Adrenal gland (tissue), 19 donors: ENCODE data around the gene OMG. TPM values are rescaled to one million over a fixed set of nuclear protein-coding genes. Genes with fewer than 3 reads are reported as not detected.
"Not testable (repeated sequence)": the region's sequence is repeated elsewhere in the genome, so short reads cannot be mapped to it uniquely, and the experiment has no call there.

ENCODE experiments used
- DNase-seq, 7 donors: peaks; one replicate each; pipeline ENCODE4 v3.0.0-alpha.2; 2019 to 2020
- H3K27ac ChIP-seq, 5 donors: fragments of 200-600 bp; sonication (generic) in 4 of 5; 1 replicate in 3 of 5; 2 replicates in 2 of 5; pipeline versions ENCODE4 v1.5.1 to v1.8.0; 2016 to 2020; ENCODE audit warnings: mild to moderate bottlenecking in 1 of 5
- H3K27me3 ChIP-seq: fragments of 200-600 bp; 2 replicates; pipeline ENCODE4 v1.8.0; 2021
- H3K36me3 ChIP-seq, 2 donors: fragments of 200-600 bp; replicated peaks in 1 of 2; 1 replicate in 1 of 2; 2 replicates in 1 of 2; pipeline versions ENCODE4 v1.5.1 to v1.8.0; 2018 to 2022
- H3K4me1 ChIP-seq, 2 donors: fragments of 200-600 bp; replicated peaks in 1 of 2; 1 replicate in 1 of 2; 2 replicates in 1 of 2; pipeline versions ENCODE4 v1.5.1 to v1.8.0; 2018 to 2021
- H3K4me3 ChIP-seq, 4 donors: fragments of 200-600 bp; sonication (generic) in 3 of 4; one replicate each; pipeline ENCODE4 v1.5.1; 2016 to 2018
- H3K9me3 ChIP-seq, 3 donors: fragments of 200-600 bp; sonication (generic) in 1 of 3; replicated peaks in 1 of 3; 1 replicate in 2 of 3; 2 replicates in 1 of 3; pipeline versions ENCODE4 v1.5.1 to v1.8.0; 2016 to 2021
- POLR2A ChIP-seq, 2 donors: fragments of 450-650 bp; IDR thresholded peaks; one replicate each; pipeline ENCODE4 v1.6.1; 2017; ENCODE audit warnings: antibody characterized with exemption in 2 of 2, mild to moderate bottlenecking in 2 of 2, moderate library complexity in 1 of 2
- WGBS, 4 donors: extraction: QIAGEN DNeasy Blood & Tissue Kit in 2 of 4; methylation state at CpG; one replicate each; pipeline versions ENCODE4 v1.1.5 to v1.1.7; 2013 to 2017; 5-methylcytosine and 5-hydroxymethylcytosine counted together
- intact Hi-C, 2 donors: fragments of 100-400 bp; cut with DNase I; formaldehyde crosslinking; loops; one replicate each; pipeline versions ENCODE4 v1.14.1 to v1.15.0; 2022 to 2023
- long read RNA-seq, 10 donors: library from polyadenylated mRNA in 3 of 10; unstranded in 2 of 10; stranded (forward) in 1 of 10; transcript quantifications; one replicate each; pipeline ENCODE4 v2.0.0 and lab custom pipeline, GENCODE V29; 2021 to 2026
- polyA plus RNA-seq, 3 donors: library from polyadenylated mRNA; stranded (reverse); fragments of 200-250 nt in 2 of 3; fragments of 350-450 nt in 1 of 3; fragmentation: Illumina TruSeq in 1 of 3; extraction: RNeasy Lipid Tissue Mini Kit (QIAGEN cat#74804) in 1 of 3; gene quantifications; one replicate each; pipeline ENCODE4 v1.2.3, GENCODE V29; 2013 to 2014
- total RNA-seq, 9 donors: library from RNA; depleted of rRNA in 4 of 9; stranded (reverse); fragments of >200 nt in 4 of 9; fragments of 120-200 nt in 1 of 9; fragmentation: NEBNext Ultra II Directional in 1 of 9; extraction: Animal tissue kit (Norgen Biotek cat#: 25700) in 1 of 9; gene quantifications; one replicate each; pipeline versions ENCODE4 v1.1.0 to v1.2.4, GENCODE V29; 2013 to 2023
- TF ChIP-seq, protein P1 (sequence below), 6 experiments: fragments of 450-650 bp in 4 of 6; fragments of 200-600 bp in 2 of 6; sonication (generic) in 1 of 6; IDR thresholded peaks; 1 replicate in 5 of 6; 2 replicates in 1 of 6; pipeline versions ENCODE4 v1.5.1 to v1.8.0; 2016 to 2021; ENCODE audit warnings: antibody characterized with exemption in 6 of 6, mild to moderate bottlenecking in 2 of 6, moderate library complexity in 1 of 6
- donor health status: healthy with polysubstance abuse.
- donor health status: Bipolar disorder and iron deficiency.
- donor health status: DM: yes; HTN: yes; CAD: no.
- donor health status: DM: no; HTN: no; CAD: no.
- donor health status: DM: no; HTN: no; CAD: no.
- donor health status: DM: yes; HTN: yes; CAD: no.

The OMG gene, protein sequence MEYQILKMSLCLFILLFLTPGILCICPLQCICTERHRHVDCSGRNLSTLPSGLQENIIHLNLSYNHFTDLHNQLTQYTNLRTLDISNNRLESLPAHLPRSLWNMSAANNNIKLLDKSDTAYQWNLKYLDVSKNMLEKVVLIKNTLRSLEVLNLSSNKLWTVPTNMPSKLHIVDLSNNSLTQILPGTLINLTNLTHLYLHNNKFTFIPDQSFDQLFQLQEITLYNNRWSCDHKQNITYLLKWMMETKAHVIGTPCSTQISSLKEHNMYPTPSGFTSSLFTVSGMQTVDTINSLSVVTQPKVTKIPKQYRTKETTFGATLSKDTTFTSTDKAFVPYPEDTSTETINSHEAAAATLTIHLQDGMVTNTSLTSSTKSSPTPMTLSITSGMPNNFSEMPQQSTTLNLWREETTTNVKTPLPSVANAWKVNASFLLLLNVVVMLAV
- total RNA-seq: under 1 TPM in 2 of 9 donors, not detected in 7; 0.20 to 0.28 TPM
- under 1 TPM; 0.48 to 0.54 (median 0.49) TPM for polyA plus RNA-seq
- long read RNA-seq, donor 1: 0 reads
- long read RNA-seq, donor 2: 0 reads
- long read RNA-seq, donor 3: 0 reads
- long read RNA-seq, donor 4: 0 reads
- long read RNA-seq, donor 5: 0 reads
- long read RNA-seq, donor 6: 0 reads
- long read RNA-seq, donor 7: 0 reads
- long read RNA-seq, donor 8, partial matches to known transcripts: 0 of 1 reads
- long read RNA-seq, donor 8, other reads (novel, unspliced or antisense): 0 of 1 reads
- long read RNA-seq, donor 9, partial matches to known transcripts: 0 of 1 reads
- long read RNA-seq, donor 9, other reads (novel, unspliced or antisense): 0 of 1 reads
- long read RNA-seq, donor 10: 0 reads

DNA sequence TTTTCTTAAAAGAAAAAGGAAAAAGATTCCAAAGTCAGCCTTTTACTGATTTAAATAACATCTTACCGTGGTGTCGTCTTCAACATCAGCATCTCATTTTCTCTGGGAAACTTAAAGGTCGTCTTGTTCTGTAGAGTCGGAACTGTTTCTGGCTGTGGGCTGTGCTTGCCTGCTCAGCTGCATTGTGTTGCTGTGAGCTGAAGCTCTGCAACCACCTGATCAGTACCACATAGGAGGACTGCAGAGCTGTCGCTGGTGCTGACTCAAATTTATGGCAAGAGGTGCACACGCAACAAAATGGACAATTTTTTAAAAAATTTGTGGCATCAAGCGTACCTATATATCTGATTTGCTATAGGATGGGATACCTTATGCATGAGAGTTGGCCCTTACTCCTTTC, at the start of gene OMG:
Gene OMG, minus strand, starts transcription at position 150 of the 400 bp plus-strand sequence. CDS start 908 bp downstream, outside the sequence.
- no peaks in the 10 kb centered on the region for H3K27me3 ChIP-seq
- H3K4me1 ChIP-seq: no peaks in the 10 kb centered on the region
- intact Hi-C loops: no loop called here
- TF ChIP-seq, protein P1, sequence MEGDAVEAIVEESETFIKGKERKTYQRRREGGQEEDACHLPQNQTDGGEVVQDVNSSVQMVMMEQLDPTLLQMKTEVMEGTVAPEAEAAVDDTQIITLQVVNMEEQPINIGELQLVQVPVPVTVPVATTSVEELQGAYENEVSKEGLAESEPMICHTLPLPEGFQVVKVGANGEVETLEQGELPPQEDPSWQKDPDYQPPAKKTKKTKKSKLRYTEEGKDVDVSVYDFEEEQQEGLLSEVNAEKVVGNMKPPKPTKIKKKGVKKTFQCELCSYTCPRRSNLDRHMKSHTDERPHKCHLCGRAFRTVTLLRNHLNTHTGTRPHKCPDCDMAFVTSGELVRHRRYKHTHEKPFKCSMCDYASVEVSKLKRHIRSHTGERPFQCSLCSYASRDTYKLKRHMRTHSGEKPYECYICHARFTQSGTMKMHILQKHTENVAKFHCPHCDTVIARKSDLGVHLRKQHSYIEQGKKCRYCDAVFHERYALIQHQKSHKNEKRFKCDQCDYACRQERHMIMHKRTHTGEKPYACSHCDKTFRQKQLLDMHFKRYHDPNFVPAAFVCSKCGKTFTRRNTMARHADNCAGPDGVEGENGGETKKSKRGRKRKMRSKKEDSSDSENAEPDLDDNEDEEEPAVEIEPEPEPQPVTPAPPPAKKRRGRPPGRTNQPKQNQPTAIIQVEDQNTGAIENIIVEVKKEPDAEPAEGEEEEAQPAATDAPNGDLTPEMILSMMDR (IDR thresholded peaks at IDR 0.05): no peak
- TF ChIP-seq POLR2A (IDR thresholded peaks at IDR 0.05): no peak
- H3K36me3 ChIP-seq: no peaks in the 10 kb centered on the region
- no peak for DNase-seq
- no peak within 1 kb of the TSS for H3K27ac ChIP-seq
- 82 to 90% (median 87%) methylated on average over 7 of the region's 7 CpGs for WGBS, 4 donors
- H3K9me3 ChIP-seq: no peaks in the 10 kb centered on the region
- H3K4me3 ChIP-seq: no peak within 1 kb of the TSS

DNA sequence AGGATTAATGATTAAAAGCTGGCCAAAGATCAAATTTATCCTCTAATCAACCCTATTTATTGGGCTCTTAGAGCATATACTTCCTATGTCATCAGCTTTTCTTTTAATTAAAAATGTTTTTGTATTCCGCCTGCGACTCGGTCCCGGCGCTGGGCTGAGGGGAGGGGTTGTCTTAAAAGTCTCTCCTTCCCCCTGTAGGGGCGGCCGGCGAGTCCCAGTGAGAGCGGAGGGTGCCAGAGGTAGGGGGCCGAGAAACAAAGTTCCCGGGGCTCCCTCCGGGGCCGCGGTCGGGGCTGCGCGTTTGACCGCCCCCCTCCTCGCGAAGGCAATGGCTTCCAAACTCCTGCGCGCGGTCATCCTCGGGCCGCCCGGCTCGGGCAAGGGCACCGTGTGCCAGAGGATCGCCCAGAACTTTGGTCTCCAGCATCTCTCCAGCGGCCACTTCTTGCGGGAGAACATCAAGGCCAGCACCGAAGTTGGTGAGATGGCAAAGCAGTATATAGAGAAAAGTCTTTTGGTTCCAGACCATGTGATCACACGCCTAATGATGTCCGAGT, 48.2 kb upstream of the OMG start:
- DNase-seq, H3K4me3 ChIP-seq, H3K27ac ChIP-seq, H3K4me1 ChIP-seq, H3K27me3 ChIP-seq, H3K9me3 ChIP-seq, intact Hi-C loops: not testable (repeated sequence)
- 87 to 99% (median 96%) methylated on average over 9 to 17 of the region's 34 CpGs for WGBS, 4 donors
- peaks cover 0 to 46% of the 10 kb centered on the region in 2 donors for H3K36me3 ChIP-seq

DNA sequence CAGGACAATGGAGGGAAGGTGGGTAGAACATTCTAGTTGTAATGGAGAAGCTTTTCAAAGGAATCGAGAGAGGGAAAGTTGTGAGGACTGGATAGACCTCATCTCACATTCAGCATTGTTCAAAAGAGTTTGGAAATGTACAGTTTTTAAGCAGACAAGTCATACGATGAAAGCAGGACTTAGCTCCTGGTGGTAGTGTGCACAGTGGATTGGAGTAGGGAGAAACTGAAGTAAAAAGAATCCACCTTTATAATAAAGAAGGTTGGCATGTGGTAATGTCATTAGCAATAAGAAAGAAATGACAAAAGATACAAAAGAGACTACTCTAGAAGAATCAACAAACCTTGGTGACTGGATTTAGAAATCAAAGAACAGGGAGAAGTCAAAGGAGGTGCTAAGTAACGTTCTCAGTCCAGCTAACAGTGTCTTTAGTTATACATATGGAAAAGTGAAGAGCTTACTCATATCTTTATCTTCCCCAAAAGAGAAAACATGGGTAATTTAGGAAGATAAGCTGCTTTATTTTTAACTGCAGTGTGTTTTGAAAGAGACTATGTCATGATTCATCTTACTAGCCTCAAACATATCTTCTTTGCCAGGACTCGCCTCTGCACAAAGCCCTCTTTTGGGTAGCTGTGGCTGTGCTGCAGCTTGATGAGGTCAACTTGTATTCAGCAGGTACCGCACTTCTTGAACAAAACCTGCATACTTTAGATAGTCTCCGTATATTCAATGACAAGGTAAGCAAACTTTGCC, 43.0 kb upstream of the OMG start:
- H3K4me3 ChIP-seq: no peak overlapping the region
- intact Hi-C loops: no loop called here
- peak overlapping the region in 2 of 5 donors; percentile 10 to 43 for H3K27ac ChIP-seq
- 58 to 77% (median 65%) methylated on average over 6 of the region's 6 CpGs for WGBS, 4 donors
- H3K9me3 ChIP-seq: no peaks in the 10 kb centered on the region
- peaks cover 0 to 14% of the 10 kb centered on the region in 2 donors for H3K4me1 ChIP-seq
- TF ChIP-seq, protein P1 (IDR thresholded peaks at IDR 0.05): no peak
- TF ChIP-seq POLR2A (IDR thresholded peaks at IDR 0.05): no peak
- H3K27me3 ChIP-seq: no peaks in the 10 kb centered on the region
- peak in 5 of 7 donors; percentile 27 to 59 (median 39) for DNase-seq
- H3K36me3 ChIP-seq: peaks cover 0 to 54% of the 10 kb centered on the region in 2 donors

DNA sequence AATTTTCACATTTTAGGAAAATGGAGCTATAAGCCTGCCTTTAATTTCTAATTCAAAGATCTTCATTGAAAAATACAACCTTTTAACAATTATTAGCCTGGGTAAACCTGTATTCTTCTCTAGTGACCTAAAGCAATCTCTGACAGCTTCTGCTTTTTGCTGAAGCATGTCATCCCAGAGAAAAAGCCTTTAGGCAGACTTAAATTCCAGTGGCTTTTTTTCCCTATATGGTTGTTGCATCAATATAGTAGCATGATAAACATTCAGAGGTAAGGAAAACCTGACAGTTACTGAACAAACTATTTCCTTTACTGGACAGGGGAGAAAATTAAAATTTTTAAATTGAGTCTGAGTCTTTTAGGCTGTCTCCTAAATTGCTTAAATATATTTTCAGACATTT, 32.2 kb upstream of the OMG start:
- DNase-seq: no peak
- TF ChIP-seq POLR2A (IDR thresholded peaks at IDR 0.05): no peak
- TF ChIP-seq, protein P1 (IDR thresholded peaks at IDR 0.05): no peak
- Histone ChIP-seq H3K4me3 (no peak overlapping the region), H3K36me3 (peaks cover 0 to 8% of the 10 kb centered on the region in 2 donors), H3K4me1 (no peaks in the 10 kb centered on the region), H3K27ac (no peak overlapping the region), H3K9me3 (no peaks in the 10 kb centered on the region), H3K27me3 (no peaks in the 10 kb centered on the region)
- intact Hi-C loops: no loop called here
